ENCODE data around the gene RNF224. TPM values are rescaled to one million over a fixed set of nuclear protein-coding genes. Genes with fewer than 3 reads are reported as not detected.

RNF224 gene
- total RNA-seq, 1 experiment from 2014 or later, result 0.30 TPM

- no peak for DNase-seq (ENCODE audit: low read depth, low spot score)
- H3K4me3 ChIP-seq (replicated peaks in 1 of 2; ENCODE audit: low read depth in 1 of 2, low read length in 2 of 2), result peak overlapping the region in 1 of 2 experiments; percentile 100; a peak in 2 of 4 replicates
- H4K20me1 ChIP-seq (ENCODE audit: insufficient read depth), result no peaks in the 10 kb centered on the region
- peak overlapping the region; percentile 94 for H3K9ac ChIP-seq (ENCODE audit: low read length)
- H2AFZ ChIP-seq (ENCODE audit: low read depth, low read length, poor library complexity, severe bottlenecking), result no peak overlapping the region
- peaks cover 25 to 45% of the 10 kb centered on the region in 2 experiments for H3K4me1 ChIP-seq (ENCODE audit: control insufficient read depth in 1 of 2, insufficient read depth in 2 of 2, low read length in 2 of 2)
- TF ChIP-seq TCF7L2 (IDR thresholded peaks at IDR 0.05; ENCODE audit: borderline replicate concordance, extremely low read depth, insufficient read depth, insufficient read length) (no peak), POLR2AphosphoS5 (IDR thresholded peaks at IDR 0.05; ENCODE audit: low read depth, low read length) (0 out of 2 replicates have a peak, but pooled peaks have one; percentile 22), CTCF (IDR thresholded peaks at IDR 0.05 in 2 of 3, conservative IDR thresholded peaks at IDR 0.05 in 1 of 3; ENCODE audit: borderline replicate concordance in 1 of 3, insufficient read depth in 1 of 3, low read depth in 2 of 3, low read length in 2 of 3) (peak in 2 of 3 experiments; percentile 30 to 40; a peak in 3 of 6 replicates), CBX3 (IDR thresholded peaks at IDR 0.05; ENCODE audit: low read depth) (no peak), SRF (IDR thresholded peaks at IDR 0.05; ENCODE audit: low read depth) (no peak), REST (IDR thresholded peaks at IDR 0.05; ENCODE audit: low read depth) (no peak)
- intact Hi-C loops (cut with micrococcal nuclease), result no loop called here
- no peaks in the 10 kb centered on the region for H3K9me2 ChIP-seq (ENCODE audit: insufficient read depth)
- RAD21 ChIA-PET (ENCODE audit: low non-redundant PET in 1 of 2, low total read pairs in 2 of 2, uncharacterized antibody in 2 of 2, unreplicated experiment in 2 of 2), result interaction anchor here in 1 of 2 experiments (0.6 kb wide), 1 partner anchor 33 kb away, joined by 5 read pairs; no protein-coding TSS in a partner anchor
- CTCF ChIA-PET, result interaction anchor here (0.7 to 1.3 kb wide), 3 partner anchors 70 to 155 kb away, joined by 3 to 4 read pairs (median 3); partner anchors contain the start of gene MAN1B1
- ATAC-seq, result no peak
- POLR2A ChIA-PET, result interaction anchor here (0.7 to 3.5 kb wide), 2 partner anchors 8 to 64 kb away, joined by 3 to 20 read pairs; no protein-coding TSS in a partner anchor
- no TSS peak for BruUV-seq (replicated peaks)
- H3K27me3 ChIP-seq (ENCODE audit: insufficient read depth, low read length), result no peaks in the 10 kb centered on the region
- H3K27ac ChIP-seq (ENCODE audit: low read depth, low read length), result peak overlapping the region; percentile 99; the same call in 1 of the 2 replicates
- H3K9me3 ChIP-seq (ENCODE audit: control insufficient read depth in 1 of 2, insufficient read depth in 1 of 2, low read depth in 1 of 2, low read length in 2 of 2), result no peaks in the 10 kb centered on the region
- peaks cover 57% of the 10 kb centered on the region for H3K79me2 ChIP-seq (ENCODE audit: insufficient read depth, low read length)
- H3K36me3 ChIP-seq (ENCODE audit: control insufficient read depth in 1 of 2, insufficient read depth in 2 of 2, low read length in 2 of 2), result peaks cover 0 to 23% of the 10 kb centered on the region in 2 experiments; a peak in 1 of 4 replicates
- peak overlapping the region; percentile 98 for H3K4me2 ChIP-seq (ENCODE audit: low read length)
Observed at GRCh38 chr9:137190315-137190856, 36.9 kb upstream of the RNF224 start.

All from HCT116 (cell line).